ENCODE data around the gene TSEN54.
A peak's percentile ranks its signal among the peaks of the same experiment; 100 is the strongest.

The TSEN54 gene

GRCh38 chr17:75489511-75489955 is 26.8 kb upstream of the TSEN54 start:
- no peak for DNase-seq

- DNase-seq, result no peak
These were observed 26.1 kb upstream of the TSEN54 start for GRCh38 chr17:75490173-75490743.

- no peak for DNase-seq
These were observed 25.2 kb upstream of the TSEN54 start for GRCh38 chr17:75490953-75491649.

- no peak for DNase-seq
These were observed 24.6 kb upstream of the TSEN54 start for GRCh38 chr17:75491680-75492079.

- no peak for DNase-seq
These were observed 23.7 kb upstream of the TSEN54 start for GRCh38 chr17:75492555-75493168.

GRCh38 chr17:75493476-75494129 is 22.7 kb upstream of the TSEN54 start:
- no peak for DNase-seq

- no peak for DNase-seq
These were observed 21.9 kb upstream of the TSEN54 start for GRCh38 chr17:75494326-75494877.

GRCh38 chr17:75496005-75496404 is 20.3 kb upstream of the TSEN54 start:
- no peak for DNase-seq

GRCh38 chr17:75498039-75498725 is 18.1 kb upstream of the TSEN54 start:
- DNase-seq, result no peak

- DNase-seq, result no peak
These were observed 17.6 kb upstream of the TSEN54 start for GRCh38 chr17:75498726-75499213.

- no peak for DNase-seq
These were observed 16.9 kb upstream of the TSEN54 start for GRCh38 chr17:75499313-75500022.

- no peak for DNase-seq
These were observed 15.7 kb upstream of the TSEN54 start for GRCh38 chr17:75500419-75501216.

- no peak for DNase-seq
These were observed 14.8 kb upstream of the TSEN54 start for GRCh38 chr17:75501378-75502071.

GRCh38 chr17:75502072-75502720 is 14.1 kb upstream of the TSEN54 start:
- no peak for DNase-seq

GRCh38 chr17:75502721-75503329 is 13.5 kb upstream of the TSEN54 start:
- DNase-seq, result no peak

- no peak for DNase-seq
These were observed 12.9 kb upstream of the TSEN54 start for GRCh38 chr17:75503337-75503950.

- no peak for DNase-seq
These were observed 12.4 kb upstream of the TSEN54 start for GRCh38 chr17:75503976-75504346.

GRCh38 chr17:75504347-75505151 is 11.8 kb upstream of the TSEN54 start:
- peak; percentile 56 for DNase-seq

GRCh38 chr17:75505152-75505409 is 11.2 kb upstream of the TSEN54 start:
- no peak for DNase-seq
